Erythroblast (primary cell): ENCODE measurements around the gene NBPF4.
"Not testable (repeated sequence)": the region's sequence is repeated elsewhere in the genome, so short reads cannot be mapped to it uniquely, and the experiment has no call there.

Source experiments
- GATA1 ChIP-seq: IDR thresholded peaks from 2 replicates; pipeline ENCODE4 v1.6.1; 2011; ENCODE audit warnings: low read depth, mild to moderate bottlenecking, control low read depth, low read length, moderate library complexity
- POLR2A ChIP-seq: IDR thresholded peaks from 2 replicates; pipeline ENCODE4 v1.6.1; 2011; ENCODE audit warnings: mild to moderate bottlenecking, low read length

- not testable (repeated sequence) for TF ChIP-seq POLR2A, GATA1
Measured at GRCh38 chr1:108214641-108215465, 29.0 kb downstream of the NBPF4 start.
